NOMO-1 (cell line): ENCODE measurements around the gene PGLYRP3.
"Not testable (repeated sequence)": the region's sequence is repeated elsewhere in the genome, so short reads cannot be mapped to it uniquely, and the experiment has no call there.

Source experiments
- DNase-seq, 2 experiments: peaks; one replicate each; lab custom pipeline; 2025; ENCODE audit not compliant: unreplicated experiment in 2 of 2; lab: John Stamatoyannopoulos, UW

PGLYRP3 gene

DNA sequence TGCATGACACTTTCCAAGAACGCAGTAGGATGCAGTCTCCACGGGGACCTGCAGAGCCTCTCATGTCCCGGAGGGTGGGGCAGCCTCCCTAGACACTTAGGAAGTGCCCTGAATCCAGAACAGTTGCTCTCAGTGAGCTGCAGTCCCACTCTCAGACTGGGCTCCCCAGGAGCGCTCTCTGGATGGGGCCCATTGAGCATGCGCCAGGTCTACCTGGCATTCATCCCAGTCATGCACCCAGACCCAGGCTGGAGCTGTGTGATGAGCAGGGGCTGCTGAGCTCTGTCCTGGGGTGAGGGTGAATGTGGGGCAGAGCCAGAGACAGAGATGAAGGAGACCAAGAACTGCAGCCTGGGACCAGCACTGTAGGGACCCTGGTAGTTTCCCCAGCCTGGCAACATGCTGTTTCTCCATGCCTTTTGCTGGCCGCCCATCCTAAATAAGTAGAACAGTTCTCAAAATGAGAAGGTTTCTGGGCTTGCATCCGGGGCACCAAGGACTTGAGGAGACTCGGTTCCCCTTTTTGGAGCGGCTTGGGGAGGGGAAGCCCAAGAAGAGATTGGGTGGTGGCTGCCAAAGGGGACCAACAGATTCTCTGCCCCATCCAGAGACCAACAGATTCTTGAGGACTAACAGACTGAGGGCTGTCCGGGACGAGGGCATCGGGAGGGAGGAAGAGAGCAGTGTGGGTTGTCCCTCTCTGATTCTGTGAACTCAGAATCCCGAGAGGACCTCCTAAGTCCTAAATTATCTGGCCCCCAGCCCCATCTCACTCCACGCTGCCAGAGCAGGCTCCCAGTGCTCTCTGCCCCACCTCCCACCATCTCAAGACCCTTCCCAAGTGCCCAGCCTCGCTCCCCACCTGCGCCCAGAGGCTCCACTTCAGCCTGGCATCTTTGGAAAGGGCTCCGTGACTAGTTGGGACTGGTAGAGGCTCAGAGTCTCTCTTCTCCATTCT is 36.9 kb upstream of the PGLYRP3 start:
- peak; percentile 22 to 30 for DNase-seq

DNA sequence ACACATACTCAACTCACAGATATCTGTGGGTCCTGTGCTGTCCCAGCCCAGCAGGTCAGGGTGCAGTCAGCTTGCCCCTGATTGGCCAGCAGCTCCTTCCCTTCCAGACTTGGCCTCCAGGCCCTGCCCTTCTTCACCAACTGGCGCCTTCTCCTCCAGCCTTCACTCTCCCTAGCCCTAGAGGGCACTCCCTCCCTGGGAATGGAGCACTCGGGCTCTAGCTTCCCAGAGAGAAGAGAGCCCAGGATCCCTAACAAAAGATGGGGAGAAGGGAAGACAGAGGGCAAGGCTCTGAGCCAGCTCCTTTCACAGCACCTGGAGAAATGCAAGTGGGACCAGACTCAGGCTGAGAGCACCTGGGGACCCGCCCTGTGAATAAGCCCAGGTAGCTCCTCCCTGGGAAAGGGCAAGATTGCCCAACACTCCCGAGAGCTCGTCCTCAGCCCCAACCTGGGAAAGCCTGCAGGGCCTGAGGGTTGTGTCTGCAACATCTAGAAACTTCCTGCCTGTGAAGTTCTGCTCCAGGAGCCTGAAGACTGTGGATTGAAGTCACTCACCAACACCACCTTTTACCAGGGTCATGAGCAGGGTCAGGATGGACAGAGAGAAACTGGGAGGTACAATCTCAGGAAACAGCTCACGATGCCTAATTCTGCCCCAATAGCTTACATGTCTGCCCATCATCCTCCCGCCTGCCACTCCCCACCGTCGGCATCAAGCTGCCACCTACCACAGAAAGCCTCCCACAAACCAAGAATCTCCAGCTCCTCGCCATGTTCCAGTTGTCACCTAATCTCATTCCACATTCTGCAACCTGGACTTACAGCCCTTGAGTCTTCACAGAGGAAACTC is 36.0 kb upstream of the PGLYRP3 start, which contains the start of gene PGLYRP4:
TSS of gene PGLYRP4 (minus strand) at position 331 of the 852 bp plus-strand sequence. CDS start 909 bp downstream, outside the sequence.
- no peak for DNase-seq

GRCh38 chr1:153347856-153348255 is 35.1 kb upstream of the PGLYRP3 start:
- DNase-seq: no peak

DNA sequence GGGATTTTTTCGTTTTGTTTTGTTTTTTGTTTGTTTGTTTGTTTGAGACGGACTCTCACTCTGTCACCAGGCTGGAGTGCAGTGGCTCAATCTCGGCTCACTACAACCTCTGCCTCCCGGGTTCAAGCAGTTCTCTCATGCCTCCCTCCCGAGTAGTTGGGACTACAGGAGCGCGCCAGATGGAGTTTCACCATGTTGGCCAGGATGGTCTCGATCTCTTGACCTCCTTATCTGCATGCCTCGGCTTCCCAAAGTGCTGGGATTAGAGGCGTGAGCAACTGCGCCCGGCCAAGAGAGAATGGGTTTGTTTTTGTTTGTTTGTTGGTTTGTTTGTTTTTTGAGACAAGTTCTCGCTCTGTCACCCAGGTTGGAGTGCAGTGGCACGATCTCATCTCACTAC is 34.3 kb upstream of the PGLYRP3 start:
- not testable (repeated sequence) for DNase-seq

DNA sequence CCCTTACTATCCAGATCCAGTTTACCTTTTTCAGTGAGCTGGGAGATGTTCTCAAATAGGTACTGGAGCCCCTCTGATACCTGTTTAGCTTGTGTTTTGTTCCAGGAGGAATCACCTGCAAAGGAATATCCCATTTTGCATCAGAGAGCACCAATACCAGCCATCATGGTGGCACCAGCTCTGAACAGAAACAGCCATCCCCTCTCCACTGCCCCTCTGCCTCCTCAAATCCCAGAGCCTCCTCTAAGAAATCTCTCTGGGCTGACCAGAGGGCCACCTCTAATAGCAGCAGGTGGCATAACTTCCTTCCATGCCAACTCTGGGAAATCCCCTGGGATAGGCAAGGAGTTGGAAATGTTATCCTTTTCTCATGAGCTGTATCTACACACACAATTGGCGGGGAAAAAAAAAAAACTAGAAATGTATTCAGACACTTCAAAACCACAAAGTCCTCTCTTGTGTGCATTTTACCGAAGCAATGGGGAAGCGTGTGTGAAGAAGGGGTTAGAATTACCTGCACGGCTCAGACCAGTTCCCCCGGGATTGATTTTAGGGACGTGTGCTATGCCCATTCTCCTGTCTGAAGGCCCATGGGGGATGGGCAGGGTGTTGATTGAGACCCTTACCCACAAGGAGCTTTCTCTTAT is 33.4 kb upstream of the PGLYRP3 start:
- DNase-seq: no peak

GRCh38 chr1:153345187-153346076 is 32.7 kb upstream of the PGLYRP3 start:
- DNase-seq: no peak

- DNase-seq: peak; percentile 82 to 84
Observed at GRCh38 chr1:153344718-153345025, 31.9 kb upstream of the PGLYRP3 start.

- DNase-seq: no peak
Observed at GRCh38 chr1:153343811-153344717, 31.3 kb upstream of the PGLYRP3 start.

DNA sequence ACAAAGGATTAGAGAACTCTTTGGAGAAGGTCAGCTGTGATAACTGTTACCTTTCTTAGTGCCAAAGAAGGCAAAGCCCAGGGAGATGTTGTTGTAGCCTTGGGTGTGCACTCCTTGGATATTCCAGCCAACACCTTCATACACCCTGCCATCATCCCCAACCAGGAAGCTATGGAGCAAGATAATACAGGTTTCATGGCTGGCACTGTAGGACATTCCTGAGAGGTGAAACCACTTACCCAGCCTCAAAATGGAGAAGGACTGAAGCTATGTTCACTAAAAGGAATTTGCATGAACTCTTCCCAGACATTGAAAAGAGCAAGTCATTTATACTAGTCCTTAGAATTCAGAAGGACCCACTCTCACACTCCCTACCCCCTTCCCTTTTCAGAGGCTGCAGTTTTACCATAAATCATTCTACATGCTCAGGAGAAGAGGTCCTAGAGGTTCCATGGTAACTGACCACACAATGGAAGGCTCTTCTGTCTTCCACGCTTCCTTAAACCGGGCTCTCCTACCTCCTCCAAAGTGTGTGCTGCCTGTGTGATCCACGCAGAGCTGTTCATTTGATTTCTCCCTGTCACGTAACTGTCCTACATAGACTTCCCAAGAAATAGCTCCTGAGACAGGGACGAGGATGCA is 30.4 kb upstream of the PGLYRP3 start:
- no peak for DNase-seq

GRCh38 chr1:153342178-153342577 is 29.4 kb upstream of the PGLYRP3 start:
- DNase-seq: no peak

GRCh38 chr1:153341431-153341934 is 28.7 kb upstream of the PGLYRP3 start:
- DNase-seq: no peak

- DNase-seq: no peak
Observed at GRCh38 chr1:153340356-153340755, 27.6 kb upstream of the PGLYRP3 start.

DNA sequence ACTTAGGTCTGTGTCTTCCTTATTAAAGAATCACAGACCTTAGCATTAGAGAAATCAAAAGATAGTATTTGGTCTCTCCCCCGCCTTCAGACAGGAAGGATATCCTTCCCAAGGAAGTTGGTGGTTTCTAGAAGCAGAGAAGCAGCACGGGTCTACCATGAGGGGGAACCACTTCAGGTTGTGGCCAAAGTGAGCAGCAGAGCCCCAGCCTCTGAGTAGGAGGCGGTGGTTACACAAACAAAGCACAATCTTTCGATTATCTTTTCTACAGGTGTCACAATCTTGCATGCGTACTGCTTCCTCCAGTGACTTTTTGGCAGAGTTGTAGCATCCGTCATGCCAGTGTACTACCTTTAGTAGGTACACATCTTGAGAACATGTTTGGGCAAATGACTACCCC is 27.1 kb upstream of the PGLYRP3 start:
- no peak for DNase-seq

DNA sequence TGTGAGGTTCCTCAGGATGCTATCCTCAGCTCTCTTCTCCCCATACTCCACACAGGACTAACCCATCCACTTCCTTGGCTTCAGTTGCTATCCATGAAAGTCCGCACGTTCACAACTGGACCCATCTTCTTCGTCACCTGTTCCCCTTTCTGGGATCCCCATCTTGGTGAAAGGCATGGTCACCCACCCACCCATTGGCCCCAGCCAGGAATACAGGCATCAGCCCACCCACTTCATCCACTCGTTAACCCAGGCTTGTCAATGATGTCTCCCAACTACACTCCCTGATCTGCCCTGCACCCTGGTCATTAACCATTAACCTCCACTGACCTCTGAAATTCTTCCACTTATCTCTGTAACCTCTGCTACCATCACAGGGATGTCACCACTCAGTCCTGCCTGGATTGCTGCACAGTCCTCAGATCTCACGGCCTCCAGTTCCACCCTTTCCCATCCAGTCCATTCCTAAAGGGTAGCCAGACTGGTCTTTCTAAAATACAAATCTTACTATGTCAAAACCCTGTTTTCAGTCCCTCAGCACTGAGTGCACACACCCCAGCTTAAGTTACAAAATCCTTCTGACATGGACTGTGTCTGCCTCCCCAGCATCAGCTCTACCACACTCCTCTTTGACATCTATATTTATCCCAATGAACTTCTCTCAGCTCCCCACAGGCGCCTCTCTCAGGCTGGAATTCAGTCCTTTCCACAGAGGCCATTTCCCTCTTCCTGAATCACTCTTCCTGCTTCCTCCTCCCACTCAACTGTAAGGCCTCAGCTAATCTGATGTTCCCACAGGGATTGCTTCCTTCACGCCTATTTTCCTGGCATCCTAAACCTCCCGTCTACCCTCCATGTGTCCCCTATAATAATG is 25.5 kb upstream of the PGLYRP3 start:
- no peak for DNase-seq

DNA sequence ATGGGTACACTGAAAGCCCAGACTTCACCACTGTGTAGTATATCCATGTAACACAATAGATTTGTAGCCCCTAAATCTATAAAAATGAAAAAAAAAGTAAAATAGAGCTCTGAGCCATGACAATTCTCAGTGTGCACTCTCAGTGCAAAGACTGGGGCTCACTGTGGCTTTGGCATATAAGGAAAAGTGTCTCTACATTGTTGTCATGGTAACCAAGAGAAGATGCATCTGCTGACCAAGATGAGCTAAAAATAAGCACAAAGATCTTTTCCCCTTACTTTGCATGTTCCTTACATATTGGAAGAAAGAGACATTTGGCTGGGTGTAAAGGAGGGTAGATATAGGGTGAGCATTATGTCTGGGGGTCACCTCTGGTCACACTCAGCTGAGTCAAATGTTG is 23.9 kb upstream of the PGLYRP3 start:
- no peak for DNase-seq

GRCh38 chr1:153333902-153334301 is 21.1 kb upstream of the PGLYRP3 start:
- DNase-seq: no peak

GRCh38 chr1:153324912-153325311 is 12.2 kb upstream of the PGLYRP3 start:
- DNase-seq: no peak
